Trophoblast cell (in vitro differentiated cells and primary cell): ENCODE results near the gene FAM120A.
"Not testable (repeated sequence)": the region's sequence is repeated elsewhere in the genome, so short reads cannot be mapped to it uniquely, and the experiment has no call there.

Experiments
- DNase-seq, 2 donors: peaks; one replicate each; pipeline ENCODE4 v3.0.0-alpha.2; 2016
- H2AFZ ChIP-seq: 2 replicates; pipeline ENCODE4 v1.6.1; 2013; ENCODE audit warnings: low read length, moderate library complexity, mild to moderate bottlenecking; ENCODE audit not compliant: insufficient read depth, poor library complexity
- H2AK5ac ChIP-seq: 2 replicates; pipeline ENCODE4 v1.6.1; 2013; ENCODE audit warnings: mild to moderate bottlenecking, low read length
- H2BK120ac ChIP-seq: 2 replicates; pipeline ENCODE4 v1.6.1; 2013; ENCODE audit warnings: low read length, mild to moderate bottlenecking, moderate library complexity; ENCODE audit not compliant: insufficient read depth, poor library complexity
- H2BK12ac ChIP-seq: 2 replicates; pipeline ENCODE4 v1.6.1; 2013; ENCODE audit warnings: mild to moderate bottlenecking, low read length, moderate library complexity
- H2BK5ac ChIP-seq: 2 replicates; pipeline ENCODE4 v1.6.1; 2013; ENCODE audit warnings: low read length, low read depth, moderate library complexity, mild to moderate bottlenecking; ENCODE audit not compliant: poor library complexity
- H3K14ac ChIP-seq: 2 replicates; pipeline ENCODE4 v1.6.1; 2013; ENCODE audit warnings: mild to moderate bottlenecking, low read length
- H3K18ac ChIP-seq: 2 replicates; pipeline ENCODE4 v1.6.1; 2013; ENCODE audit warnings: mild to moderate bottlenecking, low read length
- H3K23ac ChIP-seq: 2 replicates; pipeline ENCODE4 v1.6.1; 2013; ENCODE audit warnings: low read length
- H3K27ac ChIP-seq: 2 replicates; pipeline ENCODE4 v1.5.1; 2013; ENCODE audit warnings: low read depth, mild to moderate bottlenecking, inconsistent platforms, low read length, moderate library complexity
- H3K27me3 ChIP-seq: 2 replicates; pipeline ENCODE4 v1.6.1; 2013; ENCODE audit warnings: inconsistent platforms, mild to moderate bottlenecking, low read length, moderate library complexity; ENCODE audit not compliant: insufficient read depth
- H3K36me3 ChIP-seq, 2 experiments: 1 replicate in 1 of 2; 2 replicates in 1 of 2; pipeline ENCODE4 v1.6.1; 2013; ENCODE audit warnings: low read length in 2 of 2, mild to moderate bottlenecking in 2 of 2, moderate library complexity in 1 of 2; ENCODE audit not compliant: insufficient read depth in 2 of 2, control insufficient read depth in 1 of 2
- H3K4ac ChIP-seq: 2 replicates; pipeline ENCODE4 v1.6.1; 2013; ENCODE audit warnings: low read depth, mild to moderate bottlenecking, low read length, moderate library complexity
- H3K4me1 ChIP-seq, 2 experiments: 1 replicate in 1 of 2; 2 replicates in 1 of 2; pipeline ENCODE4 v1.6.1; 2013; ENCODE audit warnings: low read length in 2 of 2, mild to moderate bottlenecking in 2 of 2, moderate library complexity in 1 of 2; ENCODE audit not compliant: insufficient read depth in 2 of 2, control insufficient read depth in 1 of 2
- H3K4me2 ChIP-seq: 2 replicates; pipeline ENCODE4 v1.6.1; 2013; ENCODE audit warnings: inconsistent platforms, mild to moderate bottlenecking, low read length, moderate library complexity
- H3K4me3 ChIP-seq: 2 replicates; pipeline ENCODE4 v1.5.1; 2013; ENCODE audit warnings: mild to moderate bottlenecking, low read depth, low read length, inconsistent platforms
- H3K79me1 ChIP-seq: one replicate; pipeline ENCODE4 v1.6.1; 2013; ENCODE audit warnings: low read length
- H3K79me2 ChIP-seq: 2 replicates; pipeline ENCODE4 v1.6.1; 2013; ENCODE audit warnings: low read length, mild to moderate bottlenecking; ENCODE audit not compliant: control insufficient read depth, insufficient read depth, poor library complexity
- H3K9ac ChIP-seq: 2 replicates; pipeline ENCODE4 v1.6.1; 2013; ENCODE audit warnings: mild to moderate bottlenecking, low read length
- H3K9me3 ChIP-seq: 2 replicates; pipeline ENCODE4 v1.6.1; 2013; ENCODE audit warnings: low read depth, mild to moderate bottlenecking, control low read depth, inconsistent platforms, low read length; ENCODE audit not compliant: insufficient read depth
- H4K12ac ChIP-seq: 2 replicates; pipeline ENCODE4 v1.6.1; 2013; ENCODE audit warnings: low read depth, mild to moderate bottlenecking, low read length, moderate library complexity
- H4K8ac ChIP-seq: 2 replicates; pipeline ENCODE4 v1.6.1; 2013; ENCODE audit warnings: low read depth, mild to moderate bottlenecking, low read length, moderate library complexity
- H4K91ac ChIP-seq: one replicate; pipeline ENCODE4 v1.6.1; 2013; ENCODE audit warnings: low read depth, mild to moderate bottlenecking, low read length, moderate library complexity
- WGBS: extraction: QIAGEN DNeasy Blood & Tissue Kit; methylation state at CpG from one replicate; pipeline ENCODE4 v1.1.7; 2013; ENCODE audit warnings: missing lambda C conversion rate; ENCODE audit not compliant: insufficient read length, insufficient coverage; ENCODE audit errors: extremely low coverage; 5-methylcytosine and 5-hydroxymethylcytosine counted together

Gene FAM120A

DNA sequence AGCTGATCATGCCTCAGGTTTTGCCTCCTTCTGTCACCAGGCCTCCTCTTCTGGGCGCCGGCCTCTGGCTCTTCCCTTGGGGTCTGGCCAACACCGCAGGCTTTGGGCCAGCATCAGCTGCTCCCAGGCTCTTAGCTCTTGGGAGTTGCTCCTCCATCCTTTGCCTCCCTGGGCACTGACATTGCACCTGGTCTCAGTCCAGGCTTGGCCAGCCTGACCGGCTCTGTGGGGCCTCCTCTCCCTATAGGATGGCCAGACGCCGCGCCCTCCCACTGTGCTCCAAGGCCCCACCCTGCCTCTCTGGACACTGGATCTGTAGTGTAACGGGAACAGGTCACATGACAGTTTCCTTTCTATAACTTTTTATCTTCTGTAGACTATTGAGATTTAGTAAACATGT is 59.7 kb downstream of the FAM120A start:
- H2BK120ac ChIP-seq, H3K18ac ChIP-seq, H4K12ac ChIP-seq, H2BK5ac ChIP-seq, H3K9me3 ChIP-seq, H2BK12ac ChIP-seq, H2AFZ ChIP-seq, H3K4me3 ChIP-seq, H3K79me2 ChIP-seq, H3K14ac ChIP-seq, H3K27me3 ChIP-seq, H3K4me1 ChIP-seq, H3K79me1 ChIP-seq, H3K4me2 ChIP-seq, H3K23ac ChIP-seq, H3K36me3 ChIP-seq, H3K9ac ChIP-seq, H4K8ac ChIP-seq, H4K91ac ChIP-seq, H3K27ac ChIP-seq, H2AK5ac ChIP-seq: not testable (repeated sequence)
- H3K4ac ChIP-seq = peak overlapping the region; percentile 31
- WGBS = no CpG with 5 or more reads among the region's 8 CpGs
- peak in 1 of 2 donors; percentile 28 for DNase-seq

GRCh38 chr9:93512170-93512812 is 60.8 kb downstream of the FAM120A start:
- H3K36me3 ChIP-seq, H2AFZ ChIP-seq, H2BK5ac ChIP-seq, H3K18ac ChIP-seq, H3K27ac ChIP-seq, H3K79me2 ChIP-seq, H3K14ac ChIP-seq, H2AK5ac ChIP-seq, H4K8ac ChIP-seq, H3K4me1 ChIP-seq, DNase-seq, H3K9ac ChIP-seq, H3K23ac ChIP-seq, H3K4me2 ChIP-seq, H4K12ac ChIP-seq, H2BK12ac ChIP-seq, H3K9me3 ChIP-seq, H3K27me3 ChIP-seq, H4K91ac ChIP-seq, H3K4me3 ChIP-seq, H3K79me1 ChIP-seq, H3K4ac ChIP-seq, H2BK120ac ChIP-seq: not testable (repeated sequence)
- WGBS = no CpG with 5 or more reads among the region's 10 CpGs

GRCh38 chr9:93513606-93514005 is 62.1 kb downstream of the FAM120A start:
- H3K4me1 ChIP-seq = peaks cover 3 to 4% of the 10 kb centered on the region in 2 experiments
- H3K79me2 ChIP-seq = no peaks in the 10 kb centered on the region
- no peak overlapping the region for H2BK12ac ChIP-seq
- H3K14ac ChIP-seq = no peak overlapping the region
- H4K8ac ChIP-seq = no peak overlapping the region
- H3K9ac ChIP-seq = no peak overlapping the region
- no peaks in the 10 kb centered on the region for H3K27me3 ChIP-seq
- no peak overlapping the region for H4K12ac ChIP-seq
- no peak overlapping the region for H2BK120ac ChIP-seq
- no peaks in the 10 kb centered on the region for H3K79me1 ChIP-seq
- no peak overlapping the region for H3K4me3 ChIP-seq
- no peak overlapping the region for H2BK5ac ChIP-seq
- H3K23ac ChIP-seq = no peak overlapping the region
- H4K91ac ChIP-seq = no peak overlapping the region
- no peak overlapping the region for H2AFZ ChIP-seq
- H3K4me2 ChIP-seq = no peak overlapping the region
- no CpG with 5 or more reads among the region's 9 CpGs for WGBS
- H2AK5ac ChIP-seq = no peak overlapping the region
- H3K36me3 ChIP-seq = peaks cover 9 to 12% of the 10 kb centered on the region in 2 experiments
- H3K18ac ChIP-seq = no peak overlapping the region
- no peaks in the 10 kb centered on the region for H3K9me3 ChIP-seq
- DNase-seq = no peak
- no peak overlapping the region for H3K27ac ChIP-seq
- no peak overlapping the region for H3K4ac ChIP-seq

DNA sequence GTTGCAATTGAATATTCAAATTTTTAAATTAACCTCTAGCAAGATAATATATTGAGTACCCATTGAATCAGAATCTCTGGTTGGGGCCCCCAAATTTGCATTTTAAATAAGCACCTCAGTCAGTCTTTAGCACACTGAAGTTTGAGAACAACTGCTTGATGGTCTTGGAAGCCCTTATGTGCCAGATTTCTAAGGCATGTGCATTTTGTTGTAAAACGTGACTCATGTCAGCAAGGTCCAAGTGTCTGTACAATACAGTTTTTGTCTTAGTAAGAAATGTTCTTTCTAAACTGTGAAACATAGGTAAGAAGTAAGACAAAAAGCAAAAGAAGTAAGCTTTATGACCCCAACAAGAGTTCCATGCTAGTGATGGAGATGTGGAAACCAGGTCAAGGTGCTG is 65.8 kb downstream of the FAM120A start:
- Histone ChIP-seq H2BK120ac (no peak overlapping the region), H3K4me2 (no peak overlapping the region), H3K4me1 (no peaks in the 10 kb centered on the region), H3K14ac (no peak overlapping the region), H3K9me3 (no peaks in the 10 kb centered on the region), H3K27me3 (no peaks in the 10 kb centered on the region), H2AK5ac (no peak overlapping the region), H3K9ac (no peak overlapping the region), H2AFZ (no peak overlapping the region), H3K36me3 (peaks cover 14 to 19% of the 10 kb centered on the region in 2 experiments), H4K91ac (no peak overlapping the region), H3K79me1 (no peaks in the 10 kb centered on the region), H4K12ac (no peak overlapping the region), H3K4me3 (no peak overlapping the region), H3K18ac (no peak overlapping the region), H3K79me2 (no peaks in the 10 kb centered on the region), H4K8ac (no peak overlapping the region), H2BK5ac (no peak overlapping the region), H3K4ac (no peak overlapping the region), H2BK12ac (no peak overlapping the region), H3K27ac (no peak overlapping the region), H3K23ac (no peak overlapping the region)
- no CpG with 5 or more reads among the region's 1 CpG for WGBS
- DNase-seq = no peak
